ENCODE measurements around the gene NKAIN4. TPM values are rescaled to one million over a fixed set of nuclear protein-coding genes. Genes with fewer than 3 reads are reported as not detected.

The NKAIN4 gene
- total RNA-seq (1 to 10 TPM in 1 of 2 donors, not detected in 1; 1.1 TPM), polyA plus RNA-seq (ENCODE audit: insufficient read length in 6 of 6) (10 to 100 TPM in 2 of 6 donors, 1 to 10 TPM in 4; 6.0 to 18.1 (median 8.4) TPM)
- long read RNA-seq, donor 1, transcript NKAIN4-203 (7 exons, 1,430 nt) = major isoform, 7 of 25 reads
- long read RNA-seq, donor 1, partial matches to known transcripts = 11 of 25 reads
- long read RNA-seq, donor 1, other reads (novel, unspliced or antisense) = 7 of 25 reads
- long read RNA-seq, donor 2, transcript NKAIN4-203 (7 exons, 1,430 nt) = major isoform, 5 of 5 reads
- long read RNA-seq, donor 2, partial matches to known transcripts = 0 of 5 reads
- long read RNA-seq, donor 2, other reads (novel, unspliced or antisense) = 0 of 5 reads
- long read RNA-seq, donor 3, transcript NKAIN4-203 (7 exons, 1,430 nt) = major isoform, 10 of 10 reads
- long read RNA-seq, donor 3, partial matches to known transcripts = 0 of 10 reads
- long read RNA-seq, donor 3, other reads (novel, unspliced or antisense) = 0 of 10 reads
- long read RNA-seq, donor 4, partial matches to known transcripts = 0 of 1 reads
- long read RNA-seq, donor 4, other reads (novel, unspliced or antisense) = 0 of 1 reads
- long read RNA-seq, donor 5 = 0 reads
- long read RNA-seq, donor 6, partial matches to known transcripts = 0 of 4 reads
- long read RNA-seq, donor 6, other reads (novel, unspliced or antisense) = 0 of 4 reads
- long read RNA-seq, donor 7, partial matches to known transcripts = 0 of 3 reads
- long read RNA-seq, donor 7, other reads (novel, unspliced or antisense) = 0 of 3 reads
- long read RNA-seq, donor 8, partial matches to known transcripts = 0 of 3 reads
- long read RNA-seq, donor 8, other reads (novel, unspliced or antisense) = 0 of 3 reads
- long read RNA-seq, donor 9 = 0 reads
- long read RNA-seq, donor 10 = 0 reads
- long read RNA-seq, donor 11, transcript NKAIN4-203 (7 exons, 1,430 nt) = major isoform, 22 of 167 reads
- long read RNA-seq, donor 11, partial matches to known transcripts = 112 of 167 reads
- long read RNA-seq, donor 11, other reads (novel, unspliced or antisense) = 29 of 167 reads
- long read RNA-seq, donor 12, partial matches to known transcripts = 0 of 2 reads
- long read RNA-seq, donor 12, other reads (novel, unspliced or antisense) = 0 of 2 reads

- Histone ChIP-seq H3K9me3 (no peaks in the 10 kb centered on the region), H3K36me3 (no peaks in the 10 kb centered on the region), H3K27me3 (peaks cover 48 to 92% of the 10 kb centered on the region in 2 donors), H3K4me3 (peak within 1 kb of the TSS in 1 of 2 donors; percentile 17), H3K27ac (no peak within 1 kb of the TSS), H3K4me1 (peaks cover 0 to 11% of the 10 kb centered on the region in 2 donors)
- no peak for ATAC-seq
- TF ChIP-seq CTCF (IDR thresholded peaks at IDR 0.05) = no peak
- DNase-seq = no peak
- intact Hi-C loops (cut with DNase I) = no loop called here
These were observed at the start of gene NKAIN4 for GRCh38 chr20:63254232-63254605. Gene NKAIN4 (minus strand): TSS chr20:63254463. CDS start chr20:63254450, 13 bp downstream.

GRCh38 chr20:63303095-63303666, 48.9 kb upstream of the NKAIN4 start:
- H3K27me3 ChIP-seq = peaks cover 4 to 65% of the 10 kb centered on the region in 2 donors
- intact Hi-C loops (cut with DNase I) = no loop called here
- H3K9me3 ChIP-seq = peaks cover 0 to 3% of the 10 kb centered on the region in 2 donors
- H3K4me1 ChIP-seq = no peaks in the 10 kb centered on the region
- H3K36me3 ChIP-seq = no peaks in the 10 kb centered on the region
- no peak overlapping the region for H3K4me3 ChIP-seq
- TF ChIP-seq CTCF (IDR thresholded peaks at IDR 0.05) = no peak
- DNase-seq = no peak
- no peak for ATAC-seq
- no peak overlapping the region for H3K27ac ChIP-seq

- DNase-seq = no peak
- no peak overlapping the region for H3K27ac ChIP-seq
- no peak for ATAC-seq
- TF ChIP-seq CTCF (IDR thresholded peaks at IDR 0.05) = no peak
- H3K36me3 ChIP-seq = no peaks in the 10 kb centered on the region
- intact Hi-C loops (cut with DNase I) = no loop called here
- H3K9me3 ChIP-seq = peaks cover 0 to 3% of the 10 kb centered on the region in 2 donors
- H3K4me1 ChIP-seq = no peaks in the 10 kb centered on the region
- H3K4me3 ChIP-seq = no peak overlapping the region
- peaks cover 4 to 65% of the 10 kb centered on the region in 2 donors for H3K27me3 ChIP-seq
These were observed 47.4 kb upstream of the NKAIN4 start for GRCh38 chr20:63301671-63302070.

- intact Hi-C loops (cut with DNase I) = no loop called here
- no peak overlapping the region for H3K27ac ChIP-seq
- H3K4me1 ChIP-seq = no peaks in the 10 kb centered on the region
- ATAC-seq = no peak
- H3K27me3 ChIP-seq = peaks cover 20 to 74% of the 10 kb centered on the region in 2 donors
- peaks cover 0 to 3% of the 10 kb centered on the region in 2 donors for H3K9me3 ChIP-seq
- no peak overlapping the region for H3K4me3 ChIP-seq
- H3K36me3 ChIP-seq = no peaks in the 10 kb centered on the region
- no peak for TF ChIP-seq CTCF (IDR thresholded peaks at IDR 0.05)
- DNase-seq = peak in 1 of 4 donors; percentile 61
These were observed 44.6 kb upstream of the NKAIN4 start for GRCh38 chr20:63298731-63299312.
